Caco-2 (cell line): ENCODE measurements around the gene SLC39A12. TPM values are rescaled to one million over a fixed set of nuclear protein-coding genes. Genes with fewer than 3 reads are reported as not detected.

ENCODE experiments used
- BruUV-seq: library from RNA; stranded (reverse); fragments of 400-500 nt; replicated peaks from 2 replicates; lab custom pipeline; 2021; lab: Mats Ljungman, UMichigan
- CTCF ChIA-PET: fragments of 300-600 bp; sonication (Branson Sonifier 250); formaldehyde crosslinking; loops from one replicate; lab custom pipeline; 2022; ENCODE audit warnings: antibody characterized with exemption; lab: Charles Lee
- POLR2A ChIA-PET: fragments of 300-600 bp; sonication (Branson Sonifier 250); formaldehyde crosslinking; loops from one replicate; lab custom pipeline; 2022; ENCODE audit warnings: antibody characterized with exemption; lab: Charles Lee
- DNase-seq, 2 experiments: peaks; one replicate each; pipeline versions ENCODE4 v3.0.0 to v3.0.0-alpha.2; 2020 to 2022
- H3K27me3 ChIP-seq: replicated peaks from 2 replicates; pipeline ENCODE4 v1.6.0; 2011; ENCODE audit warnings: low read length; ENCODE audit not compliant: control insufficient read depth, insufficient read depth
- H3K36me3 ChIP-seq: 2 replicates; pipeline ENCODE4 v1.5.1; 2011; ENCODE audit warnings: low read length; ENCODE audit not compliant: control insufficient read depth, insufficient read depth
- H3K4me1 ChIP-seq: fragments of 250-450 bp; sonication (Bioruptor Pico); 2 replicates; pipeline ENCODE4 v1.5.1; 2020; ENCODE audit warnings: mild to moderate bottlenecking
- H3K4me3 ChIP-seq: 2 replicates; pipeline ENCODE4 v1.5.1; 2011; ENCODE audit warnings: low read depth, mild to moderate bottlenecking, control low read depth, low read length
- H3K9me3 ChIP-seq: fragments of 250-450 bp; sonication (Bioruptor Pico); 2 replicates; pipeline ENCODE4 v1.5.1; 2020; ENCODE audit warnings: mild to moderate bottlenecking, moderate library complexity
- H3K27ac Mint-ChIP-seq: one replicate; pipeline ENCODE4 v1.8.0; 2022; ENCODE audit warnings: mixed read lengths; ENCODE audit not compliant: unreplicated experiment
- H3K27me3 Mint-ChIP-seq: one replicate; pipeline ENCODE4 v1.8.0; 2022; ENCODE audit warnings: mixed read lengths; ENCODE audit not compliant: insufficient read depth, unreplicated experiment
- H3K36me3 Mint-ChIP-seq: one replicate; pipeline ENCODE4 v1.8.0; 2022; ENCODE audit warnings: mild to moderate bottlenecking, mixed read lengths; ENCODE audit not compliant: insufficient read depth, unreplicated experiment
- H3K4me1 Mint-ChIP-seq: one replicate; pipeline ENCODE4 v1.8.0; 2022; ENCODE audit warnings: low read depth, mixed read lengths; ENCODE audit not compliant: unreplicated experiment
- H3K4me3 Mint-ChIP-seq: one replicate; pipeline ENCODE4 v1.8.0; 2022; ENCODE audit warnings: mild to moderate bottlenecking, moderate library complexity, mixed read lengths; ENCODE audit not compliant: unreplicated experiment
- H3K9me3 Mint-ChIP-seq: one replicate; pipeline ENCODE4 v1.8.0; 2022; ENCODE audit warnings: mixed read lengths; ENCODE audit not compliant: unreplicated experiment
- CTCF ChIP-seq, 2 experiments: fragments of 200-600 bp in 1 of 2; IDR thresholded peaks; 1 replicate in 1 of 2; 2 replicates in 1 of 2; pipeline versions ENCODE4 v1.5.1 to v1.8.0; 2011 to 2022; ENCODE audit warnings: antibody characterized with exemption in 1 of 2, control low read depth in 1 of 2, inconsistent platforms in 1 of 2, low read depth in 1 of 2, low read length in 1 of 2, mild to moderate bottlenecking in 1 of 2, moderate library complexity in 1 of 2; ENCODE audit not compliant: insufficient read depth in 1 of 2, severe bottlenecking in 1 of 2, unreplicated experiment in 1 of 2
- intact Hi-C: fragments of 100-400 bp; cut with micrococcal nuclease; formaldehyde crosslinking; loops from one replicate; pipeline ENCODE4 v1.10.0; 2022; ENCODE audit not compliant: unreplicated experiment
- total RNA-seq: library from RNA; stranded (reverse); gene quantifications from 2 replicates; pipeline ENCODE4 v1.2.3, GENCODE V29; 2022

The SLC39A12 gene
- total RNA-seq, 1 experiment from 2014 or later: not detected

- intact Hi-C loops: no loop called here
- H3K4me3 ChIP-seq: no peak overlapping the region
- no peaks in the 10 kb centered on the region for H3K36me3 ChIP-seq
- H3K27ac Mint-ChIP-seq: no peak overlapping the region
- ChIA-PET POLR2A (no interaction called here), CTCF (no interaction called here)
- H3K4me1 ChIP-seq: no peaks in the 10 kb centered on the region
- no peaks in the 10 kb centered on the region for H3K27me3 Mint-ChIP-seq
- BruUV-seq: no TSS peak
- H3K9me3 Mint-ChIP-seq: peaks cover 45% of the 10 kb centered on the region
- no peaks in the 10 kb centered on the region for H3K36me3 Mint-ChIP-seq
- DNase-seq: no peak
- peaks cover 9% of the 10 kb centered on the region for H3K4me1 Mint-ChIP-seq
- no peaks in the 10 kb centered on the region; the same call in 1 of the 2 replicates for H3K9me3 ChIP-seq
- no peak for TF ChIP-seq CTCF (IDR thresholded peaks at IDR 0.05; ENCODE audit: insufficient read depth in 1 of 2, low read depth in 1 of 2, low read length in 1 of 2, severe bottlenecking in 1 of 2, unreplicated experiment in 1 of 2)
- no peaks in the 10 kb centered on the region for H3K27me3 ChIP-seq
- H3K4me3 Mint-ChIP-seq: no peak overlapping the region
Measured at GRCh38 chr10:18020523-18020922, 68.8 kb downstream of the SLC39A12 start.

DNA sequence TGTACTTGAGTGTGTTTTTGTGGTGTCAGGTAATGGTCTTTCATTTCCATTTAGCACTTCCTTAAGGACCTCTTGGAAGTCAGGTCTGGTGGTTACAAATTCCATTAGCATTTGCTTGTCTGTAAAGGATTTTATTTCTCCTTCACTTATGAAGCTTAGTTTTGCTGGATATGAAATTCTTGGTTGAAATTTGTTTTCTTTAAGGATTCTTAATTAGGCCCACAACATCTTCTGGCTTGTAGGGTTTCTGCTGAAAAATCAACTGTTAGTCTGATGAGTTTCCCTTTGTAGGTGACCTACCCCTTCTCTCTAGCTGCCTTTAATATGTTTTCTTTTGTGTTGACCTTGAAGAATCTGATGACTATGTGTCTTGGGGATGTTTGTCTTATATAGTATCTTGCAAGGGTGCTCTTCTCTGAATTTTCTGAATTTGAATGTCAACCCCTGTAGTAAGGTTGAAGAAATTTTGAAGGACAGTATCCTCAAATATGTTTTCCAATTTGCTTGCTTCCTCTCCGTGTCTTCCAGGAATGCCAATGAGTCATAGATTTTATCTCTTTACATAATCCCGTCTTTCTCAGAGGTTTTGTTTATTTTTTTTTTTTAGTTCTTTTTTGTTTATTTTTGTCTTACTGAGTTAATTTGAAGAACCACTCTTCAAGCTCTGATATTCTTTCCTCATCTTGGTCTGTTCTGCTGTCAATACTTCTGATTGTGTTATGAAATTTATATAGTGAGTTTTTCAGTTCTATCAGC, 70.2 kb downstream of the SLC39A12 start:
- intact Hi-C loops: no loop called here
- Histone ChIP-seq H3K9me3 (no peaks in the 10 kb centered on the region; the same call in 1 of the 2 replicates), H3K36me3 (no peaks in the 10 kb centered on the region), H3K4me1 (no peaks in the 10 kb centered on the region), H3K27me3 (no peaks in the 10 kb centered on the region), H3K4me3 (no peak overlapping the region)
- no TSS peak for BruUV-seq
- H3K27me3 Mint-ChIP-seq: no peaks in the 10 kb centered on the region
- H3K4me3 Mint-ChIP-seq: no peak overlapping the region
- CTCF ChIA-PET: no interaction called here
- no peaks in the 10 kb centered on the region for H3K36me3 Mint-ChIP-seq
- POLR2A ChIA-PET: no interaction called here
- TF ChIP-seq CTCF (IDR thresholded peaks at IDR 0.05; ENCODE audit: insufficient read depth in 1 of 2, low read depth in 1 of 2, low read length in 1 of 2, severe bottlenecking in 1 of 2, unreplicated experiment in 1 of 2): no peak
- H3K4me1 Mint-ChIP-seq: peaks cover 9% of the 10 kb centered on the region
- H3K27ac Mint-ChIP-seq: no peak overlapping the region
- peaks cover 53% of the 10 kb centered on the region for H3K9me3 Mint-ChIP-seq
- no peak for DNase-seq

GRCh38 chr10:18043148-18044006, 91.7 kb downstream of the SLC39A12 start:
- no peaks in the 10 kb centered on the region for H3K36me3 ChIP-seq
- CTCF ChIA-PET: no interaction called here
- no peaks in the 10 kb centered on the region for H3K27me3 ChIP-seq
- Mint-ChIP-seq H3K4me3 (no peak overlapping the region), H3K27me3 (peaks cover 5% of the 10 kb centered on the region), H3K9me3 (no peaks in the 10 kb centered on the region), H3K36me3 (no peaks in the 10 kb centered on the region), H3K4me1 (no peaks in the 10 kb centered on the region), H3K27ac (no peak overlapping the region)
- no peak for DNase-seq
- intact Hi-C loops: no loop called here
- H3K4me1 ChIP-seq: no peaks in the 10 kb centered on the region
- POLR2A ChIA-PET: no interaction called here
- BruUV-seq: no TSS peak
- no peaks in the 10 kb centered on the region for H3K9me3 ChIP-seq
- no peak for TF ChIP-seq CTCF (IDR thresholded peaks at IDR 0.05; ENCODE audit: insufficient read depth in 1 of 2, low read depth in 1 of 2, low read length in 1 of 2, severe bottlenecking in 1 of 2, unreplicated experiment in 1 of 2)
- H3K4me3 ChIP-seq: no peak overlapping the region
